GM12892 (cell line): ENCODE measurements around the gene SDS.

Source experiments
- POLR2A ChIP-seq: IDR thresholded peaks from 2 replicates; pipeline ENCODE4 v1.6.1; 2011; ENCODE audit warnings: low read depth, low read length, control low read depth
- TAF1 ChIP-seq: IDR thresholded peaks from 2 replicates; pipeline ENCODE4 v1.6.1; 2011; ENCODE audit warnings: low read depth, mild to moderate bottlenecking, control low read depth, low read length, borderline replicate concordance

GRCh38 chr12:113420996-113421595, 17.4 kb upstream of the SDS start:
- TF ChIP-seq POLR2A = no peak
- TF ChIP-seq TAF1 = no peak
